Kidney epithelial cell (primary cell): Measurements from ENCODE around the gene ATP6AP2. TPM values are rescaled to one million over a fixed set of nuclear protein-coding genes. Genes with fewer than 3 reads are reported as not detected.

Experiments
- DNase-seq: peaks from one replicate; pipeline ENCODE4 v3.0.0-alpha.2; 2010; ENCODE audit warnings: low read depth
- H3K27me3 ChIP-seq: 2 replicates; pipeline ENCODE4 v1.6.0; 2011; ENCODE audit warnings: low read length; ENCODE audit not compliant: control insufficient read depth, insufficient read depth
- H3K36me3 ChIP-seq: 2 replicates; pipeline ENCODE4 v1.5.1; 2011; ENCODE audit warnings: low read length; ENCODE audit not compliant: control insufficient read depth, insufficient read depth
- H3K4me3 ChIP-seq: 2 replicates; pipeline ENCODE4 v1.5.1; 2011; ENCODE audit warnings: low read depth, mild to moderate bottlenecking, control low read depth, low read length
- CTCF ChIP-seq: IDR thresholded peaks from 2 replicates; pipeline ENCODE4 v1.5.1; 2011; ENCODE audit warnings: mild to moderate bottlenecking, moderate library complexity, low read length, control low read depth, inconsistent platforms; ENCODE audit not compliant: insufficient read depth, poor library complexity, severe bottlenecking
- total RNA-seq: library from RNA; depleted of rRNA; stranded (reverse); fragments of >200 nt; gene quantifications from 2 replicates; pipeline ENCODE4 v1.2.3, GENCODE V29; 2015

ATP6AP2 gene
- total RNA-seq, 1 donor from 2014 or later, result 101 TPM

GRCh38 chrX:40542208-40542607 lies 38.6 kb upstream of the ATP6AP2 start:
- no peak for TF ChIP-seq CTCF
- Histone ChIP-seq H3K27me3 (peaks cover 3% of the 10 kb centered on the region), H3K4me3 (no peak overlapping the region), H3K36me3 (no peaks in the 10 kb centered on the region)
- no peak for DNase-seq

GRCh38 chrX:40542972-40543371 lies 37.8 kb upstream of the ATP6AP2 start:
- Histone ChIP-seq H3K27me3 (no peaks in the 10 kb centered on the region), H3K36me3 (no peaks in the 10 kb centered on the region), H3K4me3 (no peak overlapping the region)
- no peak for TF ChIP-seq CTCF
- DNase-seq, result no peak

GRCh38 chrX:40543661-40544328 lies 37.0 kb upstream of the ATP6AP2 start:
- Histone ChIP-seq H3K27me3 (no peaks in the 10 kb centered on the region), H3K4me3 (no peak overlapping the region), H3K36me3 (no peaks in the 10 kb centered on the region)
- peak; percentile 72 for TF ChIP-seq CTCF
- peak; percentile 26 for DNase-seq

GRCh38 chrX:40544343-40545266 lies 36.2 kb upstream of the ATP6AP2 start:
- no peaks in the 10 kb centered on the region for H3K27me3 ChIP-seq
- no peaks in the 10 kb centered on the region for H3K36me3 ChIP-seq
- no peak for DNase-seq
- no peak overlapping the region for H3K4me3 ChIP-seq
- no peak for TF ChIP-seq CTCF

GRCh38 chrX:40546870-40547269 lies 33.9 kb upstream of the ATP6AP2 start:
- Histone ChIP-seq H3K27me3 (no peaks in the 10 kb centered on the region), H3K4me3 (no peak overlapping the region), H3K36me3 (no peaks in the 10 kb centered on the region)
- no peak for TF ChIP-seq CTCF
- DNase-seq, result no peak

- no peaks in the 10 kb centered on the region for H3K36me3 ChIP-seq
- no peak for TF ChIP-seq CTCF
- DNase-seq, result no peak
- no peak overlapping the region for H3K4me3 ChIP-seq
- H3K27me3 ChIP-seq, result peaks cover 4% of the 10 kb centered on the region
These were observed 30.7 kb upstream of the ATP6AP2 start for GRCh38 chrX:40550066-40550465.
